HEK293T (cell line): ENCODE data around the gene WWOX.

Experiments
- ARNT ChIP-seq: fragments of 450-650 bp; IDR thresholded peaks from 2 replicates; pipeline ENCODE4 v1.6.1; 2017; ENCODE audit warnings: mild to moderate bottlenecking
- BHLHE40 ChIP-seq: fragments of 450-650 bp; IDR thresholded peaks from 2 replicates; pipeline ENCODE4 v1.6.1; 2016; ENCODE audit warnings: mild to moderate bottlenecking, moderate library complexity, borderline replicate concordance
- CTBP1 ChIP-seq: fragments of 450-650 bp; IDR thresholded peaks from 2 replicates; pipeline ENCODE4 v1.6.1; 2016; ENCODE audit warnings: borderline replicate concordance
- ELF4 ChIP-seq: fragments of 450-650 bp; IDR thresholded peaks from 2 replicates; pipeline ENCODE4 v1.6.1; 2017; ENCODE audit warnings: antibody characterized with exemption
- FOXA1 ChIP-seq: fragments of 450-650 bp; IDR thresholded peaks from 2 replicates; pipeline ENCODE4 v1.6.1; 2016; ENCODE audit warnings: mild to moderate bottlenecking
- FOXK2 ChIP-seq: fragments of 450-650 bp; IDR thresholded peaks from 2 replicates; pipeline ENCODE4 v1.6.1; 2016; ENCODE audit warnings: mild to moderate bottlenecking
- FOXM1 ChIP-seq: fragments of 450-650 bp; IDR thresholded peaks from 2 replicates; pipeline ENCODE4 v1.6.1; 2017; ENCODE audit warnings: mild to moderate bottlenecking, borderline replicate concordance
- HDGF ChIP-seq: fragments of 450-650 bp; IDR thresholded peaks from 2 replicates; pipeline ENCODE4 v1.6.1; 2017; ENCODE audit warnings: antibody characterized with exemption, borderline replicate concordance
- L3MBTL2 ChIP-seq: fragments of 450-650 bp; conservative IDR thresholded peaks from 2 replicates; pipeline ENCODE4 v1.6.1; 2016; ENCODE audit warnings: mild to moderate bottlenecking
- LEF1 ChIP-seq: fragments of 450-650 bp; IDR thresholded peaks from 2 replicates; pipeline ENCODE4 v1.6.1; 2017; ENCODE audit warnings: mild to moderate bottlenecking, borderline replicate concordance
- SP1 ChIP-seq: fragments of 450-650 bp; IDR thresholded peaks from 2 replicates; pipeline ENCODE4 v1.6.1; 2017
- SUZ12 ChIP-seq: fragments of 450-650 bp; IDR thresholded peaks from 2 replicates; pipeline ENCODE4 v1.6.1; 2016; ENCODE audit warnings: mild to moderate bottlenecking
- TARDBP ChIP-seq: fragments of 450-650 bp; IDR thresholded peaks from 2 replicates; pipeline ENCODE4 v1.6.1; 2016
- ZNF384 ChIP-seq: fragments of 450-650 bp; IDR thresholded peaks from 2 replicates; pipeline ENCODE4 v1.6.1; 2016

DNA sequence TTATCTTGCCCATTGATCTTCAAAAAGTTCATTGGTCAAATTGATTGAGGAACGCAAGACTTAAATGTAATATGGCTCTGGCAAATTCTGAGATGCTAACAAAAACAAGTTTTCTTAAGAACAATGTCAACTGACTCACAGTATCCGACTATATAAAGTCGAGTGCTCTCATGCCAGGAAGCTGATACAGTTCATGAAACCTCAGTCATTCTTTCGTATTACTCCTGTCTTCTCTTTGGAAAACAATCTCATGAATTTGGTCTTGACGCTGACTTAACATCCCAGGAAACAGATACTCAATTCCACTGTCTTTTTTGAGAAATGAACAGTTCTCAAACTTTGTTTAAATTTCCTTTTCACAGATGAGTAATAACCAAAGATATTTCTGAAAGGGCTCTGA, 796.2 kb downstream of the WWOX start:
- TF ChIP-seq SP1 (no peak), FOXA1 (no peak), LEF1 (no peak), ELF4 (no peak), TARDBP (no peak), HDGF (no peak), BHLHE40 (no peak), CTBP1 (no peak), FOXK2 (no peak), FOXM1 (no peak), ZNF384 (no peak), ARNT (no peak), SUZ12 (no peak), L3MBTL2 (no peak)
